Sigmoid colon (tissue), 4 donors: ENCODE measurements around the gene BAD.

Experiments
- POLR2A ChIP-seq, 2 donors: fragments of 450-650 bp; IDR thresholded peaks; one replicate each; pipeline ENCODE4 v1.6.1; 2016; ENCODE audit warnings: antibody characterized with exemption in 2 of 2, mild to moderate bottlenecking in 2 of 2, moderate library complexity in 2 of 2
- POLR2AphosphoS5 ChIP-seq, 4 donors: sonication (generic); formaldehyde crosslinking; IDR thresholded peaks; one replicate each; pipeline ENCODE4 v1.6.1; 2017; ENCODE audit warnings: antibody characterized with exemption in 4 of 4
- TF ChIP-seq, protein P1 (sequence below), 4 experiments: fragments of 450-650 bp in 3 of 4; fragments of 200-600 bp in 1 of 4; IDR thresholded peaks; one replicate each; pipeline ENCODE4 v1.5.1; 2016 to 2019; ENCODE audit warnings: antibody characterized with exemption in 4 of 4, mild to moderate bottlenecking in 3 of 4, moderate library complexity in 2 of 4

- no peak for TF ChIP-seq POLR2A (IDR thresholded peaks at IDR 0.05)
- TF ChIP-seq, protein P1, sequence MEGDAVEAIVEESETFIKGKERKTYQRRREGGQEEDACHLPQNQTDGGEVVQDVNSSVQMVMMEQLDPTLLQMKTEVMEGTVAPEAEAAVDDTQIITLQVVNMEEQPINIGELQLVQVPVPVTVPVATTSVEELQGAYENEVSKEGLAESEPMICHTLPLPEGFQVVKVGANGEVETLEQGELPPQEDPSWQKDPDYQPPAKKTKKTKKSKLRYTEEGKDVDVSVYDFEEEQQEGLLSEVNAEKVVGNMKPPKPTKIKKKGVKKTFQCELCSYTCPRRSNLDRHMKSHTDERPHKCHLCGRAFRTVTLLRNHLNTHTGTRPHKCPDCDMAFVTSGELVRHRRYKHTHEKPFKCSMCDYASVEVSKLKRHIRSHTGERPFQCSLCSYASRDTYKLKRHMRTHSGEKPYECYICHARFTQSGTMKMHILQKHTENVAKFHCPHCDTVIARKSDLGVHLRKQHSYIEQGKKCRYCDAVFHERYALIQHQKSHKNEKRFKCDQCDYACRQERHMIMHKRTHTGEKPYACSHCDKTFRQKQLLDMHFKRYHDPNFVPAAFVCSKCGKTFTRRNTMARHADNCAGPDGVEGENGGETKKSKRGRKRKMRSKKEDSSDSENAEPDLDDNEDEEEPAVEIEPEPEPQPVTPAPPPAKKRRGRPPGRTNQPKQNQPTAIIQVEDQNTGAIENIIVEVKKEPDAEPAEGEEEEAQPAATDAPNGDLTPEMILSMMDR (IDR thresholded peaks at IDR 0.05), result no peak
- TF ChIP-seq POLR2AphosphoS5 (IDR thresholded peaks at IDR 0.05), result no peak
Observed at GRCh38 chr11:64226507-64227051, 57.9 kb downstream of the BAD start.
